ENCODE data around the gene ETV6. TPM values are rescaled to one million over a fixed set of nuclear protein-coding genes. Genes with fewer than 3 reads are reported as not detected.

Gene ETV6
- polyA plus RNA-seq, 1 donor (not counting 4 experiments of a cell fraction or from before 2014, with no cell fraction given), result 5.3 TPM

DNA sequence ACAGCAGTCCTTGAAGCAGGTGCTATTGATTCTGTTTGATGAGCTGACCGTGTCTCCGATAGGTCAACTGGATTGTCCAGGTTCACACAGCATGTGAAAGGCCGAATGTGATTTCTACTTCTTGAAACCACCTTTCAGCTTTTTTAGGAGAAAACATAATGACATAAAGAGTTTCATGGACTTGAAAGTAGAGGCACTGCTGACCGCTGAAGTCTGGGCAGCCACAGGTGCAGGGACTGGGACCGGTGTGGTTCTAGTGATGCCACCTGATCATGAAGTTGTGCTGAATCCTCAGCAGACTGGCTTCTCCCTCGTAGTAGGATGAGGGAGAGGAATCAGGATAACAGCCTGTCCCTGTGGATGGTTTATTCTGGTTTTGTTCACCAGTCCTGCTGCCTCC lies 108.1 kb downstream of the ETV6 start:
- Histone ChIP-seq H4K20me1 (ENCODE audit: control insufficient read depth, extremely low read depth, insufficient read depth, low read length) (no peaks in the 10 kb centered on the region), H3K27ac (ENCODE audit: control insufficient read depth, insufficient read depth, low read length) (no peak overlapping the region), H3K79me2 (ENCODE audit: control insufficient read depth, insufficient read depth, low read length) (no peaks in the 10 kb centered on the region), H3K27me3 (ENCODE audit: control insufficient read depth, extremely low read depth, insufficient read depth, low read length) (no peaks in the 10 kb centered on the region), H3K9me1 (ENCODE audit: control insufficient read depth, extremely low read depth, insufficient read depth, low read length) (no peaks in the 10 kb centered on the region), H3K36me3 (ENCODE audit: control insufficient read depth in 2 of 2, extremely low read depth in 1 of 2, insufficient read depth in 2 of 2, low read length in 2 of 2) (peaks cover 1 to 4% of the 10 kb centered on the region in 2 experiments), H3K4me1 (ENCODE audit: control insufficient read depth, extremely low read depth, insufficient read depth, low read length) (no peaks in the 10 kb centered on the region), H3K9me3 (ENCODE audit: control insufficient read depth, low read depth, low read length) (no peaks in the 10 kb centered on the region), H2AFZ (ENCODE audit: control insufficient read depth, low read length) (no peak overlapping the region), H3K9ac (ENCODE audit: control insufficient read depth, extremely low read depth, insufficient read depth, low read length) (no peak overlapping the region), H3K4me3 (ENCODE audit: control insufficient read depth in 2 of 3, extremely low read depth in 1 of 3, insufficient read depth in 2 of 3, low read depth in 1 of 3, low read length in 3 of 3) (no peak overlapping the region), H3K4me2 (ENCODE audit: control insufficient read depth, extremely low read depth, insufficient read depth, low read depth, low read length) (no peak overlapping the region)
- no peak for DNase-seq (ENCODE audit: low read depth, low spot score)
- FAIRE-seq, result no peak
- no peak for TF ChIP-seq EZH2 (IDR thresholded peaks at IDR 0.05; ENCODE audit: low read length)
- TF ChIP-seq, protein P1, sequence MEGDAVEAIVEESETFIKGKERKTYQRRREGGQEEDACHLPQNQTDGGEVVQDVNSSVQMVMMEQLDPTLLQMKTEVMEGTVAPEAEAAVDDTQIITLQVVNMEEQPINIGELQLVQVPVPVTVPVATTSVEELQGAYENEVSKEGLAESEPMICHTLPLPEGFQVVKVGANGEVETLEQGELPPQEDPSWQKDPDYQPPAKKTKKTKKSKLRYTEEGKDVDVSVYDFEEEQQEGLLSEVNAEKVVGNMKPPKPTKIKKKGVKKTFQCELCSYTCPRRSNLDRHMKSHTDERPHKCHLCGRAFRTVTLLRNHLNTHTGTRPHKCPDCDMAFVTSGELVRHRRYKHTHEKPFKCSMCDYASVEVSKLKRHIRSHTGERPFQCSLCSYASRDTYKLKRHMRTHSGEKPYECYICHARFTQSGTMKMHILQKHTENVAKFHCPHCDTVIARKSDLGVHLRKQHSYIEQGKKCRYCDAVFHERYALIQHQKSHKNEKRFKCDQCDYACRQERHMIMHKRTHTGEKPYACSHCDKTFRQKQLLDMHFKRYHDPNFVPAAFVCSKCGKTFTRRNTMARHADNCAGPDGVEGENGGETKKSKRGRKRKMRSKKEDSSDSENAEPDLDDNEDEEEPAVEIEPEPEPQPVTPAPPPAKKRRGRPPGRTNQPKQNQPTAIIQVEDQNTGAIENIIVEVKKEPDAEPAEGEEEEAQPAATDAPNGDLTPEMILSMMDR (optimal IDR thresholded peaks at IDR 0.05 in 1 of 3, IDR thresholded peaks at IDR 0.05 in 1 of 3, conservative IDR thresholded peaks at IDR 0.05 in 1 of 3; ENCODE audit: extremely low read depth in 1 of 3, insufficient read depth in 2 of 3, low read length in 3 of 3), result no peak
- dilution Hi-C loops (cut with MboI; ENCODE audit: extremely low pct_ligation_motif_present, low sequenced_read_pairs), result no loop called here

DNA sequence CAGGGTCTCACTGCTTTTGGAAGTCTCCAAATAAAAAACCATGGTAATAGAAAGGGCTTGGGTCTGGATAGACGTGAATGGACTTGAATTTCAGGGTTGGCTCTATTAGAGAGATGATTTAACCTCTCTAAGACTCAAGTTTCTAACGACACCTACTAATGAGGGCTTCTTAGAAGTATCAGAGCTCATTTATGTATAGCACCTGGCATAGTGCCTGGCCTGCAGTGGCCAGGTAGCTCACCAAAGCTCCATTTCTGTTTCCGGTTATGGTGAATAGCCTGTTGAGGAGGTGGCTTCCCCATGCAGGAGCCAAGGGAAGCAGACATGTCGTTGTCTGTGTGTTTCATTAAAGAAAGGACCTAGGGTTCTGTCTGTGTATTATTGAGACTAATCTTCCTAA lies 108.6 kb downstream of the ETV6 start:
- Histone ChIP-seq H3K36me3 (ENCODE audit: control insufficient read depth in 2 of 2, extremely low read depth in 1 of 2, insufficient read depth in 2 of 2, low read length in 2 of 2) (peaks cover 1 to 4% of the 10 kb centered on the region in 2 experiments), H3K4me3 (ENCODE audit: control insufficient read depth in 2 of 3, extremely low read depth in 1 of 3, insufficient read depth in 2 of 3, low read depth in 1 of 3, low read length in 3 of 3) (no peak overlapping the region), H4K20me1 (ENCODE audit: control insufficient read depth, extremely low read depth, insufficient read depth, low read length) (no peaks in the 10 kb centered on the region), H3K9me3 (ENCODE audit: control insufficient read depth, low read depth, low read length) (no peaks in the 10 kb centered on the region), H3K4me2 (ENCODE audit: control insufficient read depth, extremely low read depth, insufficient read depth, low read depth, low read length) (no peak overlapping the region), H3K79me2 (ENCODE audit: control insufficient read depth, insufficient read depth, low read length) (no peaks in the 10 kb centered on the region), H2AFZ (ENCODE audit: control insufficient read depth, low read length) (no peak overlapping the region), H3K4me1 (ENCODE audit: control insufficient read depth, extremely low read depth, insufficient read depth, low read length) (no peaks in the 10 kb centered on the region), H3K9me1 (ENCODE audit: control insufficient read depth, extremely low read depth, insufficient read depth, low read length) (no peaks in the 10 kb centered on the region), H3K9ac (ENCODE audit: control insufficient read depth, extremely low read depth, insufficient read depth, low read length) (no peak overlapping the region), H3K27me3 (ENCODE audit: control insufficient read depth, extremely low read depth, insufficient read depth, low read length) (no peaks in the 10 kb centered on the region), H3K27ac (ENCODE audit: control insufficient read depth, insufficient read depth, low read length) (no peak overlapping the region)
- DNase-seq (ENCODE audit: low read depth, low spot score) (no peak), FAIRE-seq (no peak)
- TF ChIP-seq EZH2 (IDR thresholded peaks at IDR 0.05; ENCODE audit: low read length), result no peak
- TF ChIP-seq, protein P1 (optimal IDR thresholded peaks at IDR 0.05 in 1 of 3, IDR thresholded peaks at IDR 0.05 in 1 of 3, conservative IDR thresholded peaks at IDR 0.05 in 1 of 3; ENCODE audit: extremely low read depth in 1 of 3, insufficient read depth in 2 of 3, low read length in 3 of 3), result no peak
- dilution Hi-C loops (cut with MboI; ENCODE audit: extremely low pct_ligation_motif_present, low sequenced_read_pairs), result no loop called here
